ENCODE data around the gene TTC4.

The TTC4 gene

GRCh38 chr1:54782588-54782987, 66.9 kb downstream of the TTC4 start:
- DNase-seq (ENCODE audit: low spot score) = no peak

- DNase-seq (ENCODE audit: low spot score) = no peak
Measured at GRCh38 chr1:54784066-54784465, 68.4 kb downstream of the TTC4 start.

GRCh38 chr1:54786778-54787177, 71.1 kb downstream of the TTC4 start:
- no peak for DNase-seq (ENCODE audit: low spot score)

- DNase-seq (ENCODE audit: low spot score) = no peak
Measured at GRCh38 chr1:54787604-54788003, 71.9 kb downstream of the TTC4 start.

- no peak for DNase-seq (ENCODE audit: low spot score)
Measured at GRCh38 chr1:54788459-54788858, 72.8 kb downstream of the TTC4 start.

- DNase-seq (ENCODE audit: low spot score) = no peak
Measured at GRCh38 chr1:54791880-54792522, 76.3 kb downstream of the TTC4 start.
